Choroid plexus epithelial cell (primary cell): ENCODE data around the gene CST7.
"Not testable (repeated sequence)": the region's sequence is repeated elsewhere in the genome, so short reads cannot be mapped to it uniquely, and the experiment has no call there.

ENCODE experiments used
- DNase-seq: peaks from one replicate; pipeline ENCODE4 v3.0.0-alpha.2; 2010; ENCODE audit warnings: low read depth
- H3K4me3 ChIP-seq: 2 replicates; pipeline ENCODE4 v1.5.1; 2011; ENCODE audit warnings: low read depth, mild to moderate bottlenecking, control low read depth, low read length, moderate library complexity
- TF ChIP-seq, protein P1 (sequence below): conservative IDR thresholded peaks from 2 replicates; pipeline ENCODE4 v1.5.1; 2011; ENCODE audit warnings: low read depth, mild to moderate bottlenecking, control low read depth, inconsistent platforms, low read length, moderate library complexity

Gene CST7

DNA sequence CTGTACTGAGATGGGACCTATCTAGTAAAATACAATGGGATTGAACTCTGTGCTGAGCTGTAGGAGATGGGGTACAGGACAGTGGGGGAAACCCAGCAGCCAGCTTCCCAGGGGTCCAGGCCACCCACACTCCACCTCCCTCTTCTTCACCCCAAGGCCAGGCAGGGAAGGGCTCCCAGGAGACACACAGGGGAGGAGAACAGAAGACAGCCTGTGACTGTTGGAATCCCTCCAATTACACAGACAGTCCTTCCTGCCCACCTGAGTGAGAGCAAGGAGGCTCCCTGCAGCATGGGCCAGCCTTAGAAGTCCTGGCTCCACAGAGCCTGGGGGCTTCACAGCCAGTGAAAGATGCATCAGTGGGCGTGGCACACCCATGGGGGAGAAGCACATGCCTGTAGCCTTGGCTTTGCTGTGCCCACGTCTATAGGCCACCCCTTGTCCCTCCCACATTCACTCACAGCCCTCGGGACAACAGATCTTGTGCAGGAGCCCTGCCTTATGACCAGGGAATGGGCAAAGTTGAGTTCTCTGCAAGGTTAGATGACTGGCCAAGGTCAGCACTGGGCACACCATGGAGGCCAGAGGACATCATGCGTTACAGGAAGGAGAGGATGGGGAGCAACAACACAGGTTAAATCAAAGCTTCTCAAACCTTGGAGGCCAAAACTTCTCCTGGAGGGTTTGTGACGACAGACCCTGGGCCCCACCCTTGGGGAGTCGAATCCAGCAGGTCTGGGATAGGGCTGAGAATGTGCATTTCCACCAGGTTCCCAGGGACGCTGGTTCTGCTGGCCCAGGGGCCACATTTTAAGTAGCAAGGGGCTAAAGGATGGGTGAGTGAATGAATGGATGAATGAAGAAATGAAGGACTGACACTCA is 12.3 kb upstream of the CST7 start:
- no peak overlapping the region for H3K4me3 ChIP-seq
- TF ChIP-seq, protein P1, sequence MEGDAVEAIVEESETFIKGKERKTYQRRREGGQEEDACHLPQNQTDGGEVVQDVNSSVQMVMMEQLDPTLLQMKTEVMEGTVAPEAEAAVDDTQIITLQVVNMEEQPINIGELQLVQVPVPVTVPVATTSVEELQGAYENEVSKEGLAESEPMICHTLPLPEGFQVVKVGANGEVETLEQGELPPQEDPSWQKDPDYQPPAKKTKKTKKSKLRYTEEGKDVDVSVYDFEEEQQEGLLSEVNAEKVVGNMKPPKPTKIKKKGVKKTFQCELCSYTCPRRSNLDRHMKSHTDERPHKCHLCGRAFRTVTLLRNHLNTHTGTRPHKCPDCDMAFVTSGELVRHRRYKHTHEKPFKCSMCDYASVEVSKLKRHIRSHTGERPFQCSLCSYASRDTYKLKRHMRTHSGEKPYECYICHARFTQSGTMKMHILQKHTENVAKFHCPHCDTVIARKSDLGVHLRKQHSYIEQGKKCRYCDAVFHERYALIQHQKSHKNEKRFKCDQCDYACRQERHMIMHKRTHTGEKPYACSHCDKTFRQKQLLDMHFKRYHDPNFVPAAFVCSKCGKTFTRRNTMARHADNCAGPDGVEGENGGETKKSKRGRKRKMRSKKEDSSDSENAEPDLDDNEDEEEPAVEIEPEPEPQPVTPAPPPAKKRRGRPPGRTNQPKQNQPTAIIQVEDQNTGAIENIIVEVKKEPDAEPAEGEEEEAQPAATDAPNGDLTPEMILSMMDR, result no peak
- DNase-seq, result no peak

DNA sequence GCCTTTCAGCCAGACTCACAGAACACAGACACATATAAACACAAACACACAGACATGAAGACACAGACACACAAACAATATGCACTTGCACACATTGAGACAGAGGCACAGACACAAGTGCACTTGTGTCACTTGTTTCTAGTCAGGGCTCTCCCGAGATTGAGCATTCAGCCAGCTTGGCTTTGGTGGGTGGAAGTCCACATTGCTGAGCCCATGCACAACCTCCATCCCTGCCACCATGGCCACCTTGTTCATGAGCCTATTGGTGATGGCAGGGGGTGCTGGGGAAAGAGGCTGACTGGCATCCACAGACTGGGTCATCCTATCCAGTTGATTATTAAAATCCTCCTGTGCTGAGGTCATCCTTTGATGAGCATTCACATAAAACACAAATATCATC is 11.5 kb upstream of the CST7 start:
- TF ChIP-seq, protein P1, result no peak
- no peak for DNase-seq
- no peak overlapping the region for H3K4me3 ChIP-seq

DNA sequence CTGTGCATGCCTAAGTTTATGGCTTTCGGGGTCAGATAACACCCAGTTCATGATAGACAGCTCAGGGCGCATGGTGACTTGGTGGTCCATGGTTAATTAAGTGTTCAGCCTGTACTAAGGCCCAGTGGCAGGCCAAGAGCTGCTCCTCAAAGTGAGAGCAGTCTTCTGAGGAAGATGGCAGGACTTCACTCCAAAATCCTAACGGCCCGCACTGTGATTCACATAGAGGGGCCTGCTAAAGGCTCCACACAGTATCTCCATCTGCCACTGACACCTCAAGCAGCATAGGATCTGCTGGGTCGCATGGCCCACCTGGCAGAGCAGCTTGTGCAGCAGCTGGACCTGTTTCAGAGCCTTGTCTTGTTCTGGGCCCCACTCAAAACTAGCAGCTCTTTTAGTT is 10.6 kb upstream of the CST7 start:
- DNase-seq, result no peak
- TF ChIP-seq, protein P1, result no peak
- H3K4me3 ChIP-seq, result no peak overlapping the region

DNA sequence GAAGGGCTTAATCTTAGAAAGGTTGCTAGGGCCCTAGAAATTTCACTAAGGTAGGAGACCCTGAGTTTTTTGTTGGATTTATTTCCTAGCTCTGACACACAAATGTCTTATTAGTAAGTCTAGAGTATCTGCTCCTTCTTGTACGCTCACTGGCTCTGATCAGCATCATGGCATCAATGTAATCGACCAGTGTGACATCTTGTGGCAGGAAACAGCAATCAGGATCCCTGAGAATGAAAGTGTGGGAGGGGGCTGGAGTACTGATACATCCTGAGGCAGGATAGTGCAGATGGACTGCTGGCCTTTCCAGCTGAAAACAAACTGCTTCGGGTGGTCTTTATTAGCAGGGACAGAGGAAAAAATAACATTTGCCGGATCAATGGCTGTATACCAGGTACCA is 10.0 kb upstream of the CST7 start:
- no peak for DNase-seq
- TF ChIP-seq, protein P1, result no peak
- H3K4me3 ChIP-seq, result no peak overlapping the region

DNA sequence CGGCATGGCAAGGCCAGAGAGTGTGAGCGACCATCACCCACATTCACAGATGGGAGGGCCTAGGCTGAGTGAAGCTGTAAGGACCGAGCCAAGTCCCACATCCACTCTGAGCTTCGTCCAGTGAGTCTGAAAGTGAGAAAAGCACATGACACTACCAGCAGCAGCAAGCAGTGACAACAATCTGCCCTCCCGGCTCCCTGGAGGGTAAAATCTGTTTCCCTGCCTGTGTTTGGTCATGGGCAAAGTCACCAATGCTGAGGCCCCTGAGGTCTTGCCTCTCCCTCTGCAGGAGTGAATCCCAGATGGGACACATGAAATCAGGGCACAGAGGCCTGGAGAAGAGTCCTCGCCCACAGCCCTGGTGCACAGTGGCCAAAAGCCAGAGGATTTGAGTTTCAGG is 6.4 kb upstream of the CST7 start:
- TF ChIP-seq, protein P1, result no peak
- DNase-seq, result no peak
- H3K4me3 ChIP-seq, result no peak overlapping the region

DNA sequence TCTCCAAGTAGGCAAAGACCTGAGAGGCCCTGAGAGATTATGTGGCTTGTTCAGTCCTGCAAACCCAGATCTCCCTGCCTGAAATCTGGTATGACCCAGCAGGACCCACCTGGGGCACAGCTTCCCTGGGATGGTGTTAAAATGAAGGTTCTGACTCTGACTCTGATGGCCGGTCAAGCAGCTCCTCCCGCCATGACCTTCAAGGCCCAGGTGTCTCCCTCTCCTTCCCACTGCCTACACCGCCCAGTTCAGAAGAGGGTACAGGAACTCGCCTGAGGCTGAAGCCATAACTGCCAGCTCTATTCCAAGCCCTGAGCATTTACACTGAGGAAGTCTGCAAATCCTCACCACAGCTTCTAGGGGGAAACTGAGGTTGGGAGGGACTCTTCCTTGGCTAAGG is 5.9 kb upstream of the CST7 start:
- no peak overlapping the region for H3K4me3 ChIP-seq
- TF ChIP-seq, protein P1, result no peak
- DNase-seq, result no peak

DNA sequence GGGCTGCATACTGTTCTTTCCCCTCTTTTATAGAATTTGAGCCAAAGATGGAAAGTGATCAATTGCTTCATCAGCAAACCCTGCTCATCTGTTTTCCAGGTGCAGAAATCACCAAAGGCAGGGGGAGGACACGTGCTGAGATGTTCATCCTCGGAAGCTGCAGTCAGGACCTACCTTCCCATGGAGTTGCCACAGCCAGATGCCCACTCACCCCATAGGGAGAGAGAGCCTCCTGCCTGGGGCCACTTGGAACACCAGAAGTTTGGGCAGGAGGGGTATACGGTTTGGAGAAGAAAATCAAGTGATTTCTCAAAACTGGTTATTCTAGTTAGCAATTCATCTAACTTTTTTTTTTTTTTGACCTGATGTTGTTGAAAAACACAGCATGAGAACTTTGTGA is 5.3 kb upstream of the CST7 start:
- no peak overlapping the region for H3K4me3 ChIP-seq
- no peak for DNase-seq
- TF ChIP-seq, protein P1, result no peak

DNA sequence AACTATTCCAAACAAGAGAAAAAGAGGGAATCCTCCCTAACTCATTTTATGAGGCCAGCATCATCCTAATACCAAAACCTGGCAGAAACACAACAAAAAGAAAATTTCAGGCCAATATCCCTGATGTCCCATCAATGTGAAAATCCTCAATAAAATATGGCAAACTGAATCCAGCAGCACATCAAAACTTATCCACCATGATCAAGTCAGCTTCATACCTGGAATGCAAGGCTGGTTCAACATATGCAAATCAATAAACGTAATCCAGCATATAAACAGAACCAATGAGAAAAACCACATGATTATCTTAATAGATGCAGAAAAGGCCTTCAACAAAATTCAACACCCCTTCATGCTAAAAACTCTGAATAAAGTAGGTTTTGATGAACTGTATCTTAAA is 2.7 kb upstream of the CST7 start:
- not testable (repeated sequence) for H3K4me3 ChIP-seq, DNase-seq

DNA sequence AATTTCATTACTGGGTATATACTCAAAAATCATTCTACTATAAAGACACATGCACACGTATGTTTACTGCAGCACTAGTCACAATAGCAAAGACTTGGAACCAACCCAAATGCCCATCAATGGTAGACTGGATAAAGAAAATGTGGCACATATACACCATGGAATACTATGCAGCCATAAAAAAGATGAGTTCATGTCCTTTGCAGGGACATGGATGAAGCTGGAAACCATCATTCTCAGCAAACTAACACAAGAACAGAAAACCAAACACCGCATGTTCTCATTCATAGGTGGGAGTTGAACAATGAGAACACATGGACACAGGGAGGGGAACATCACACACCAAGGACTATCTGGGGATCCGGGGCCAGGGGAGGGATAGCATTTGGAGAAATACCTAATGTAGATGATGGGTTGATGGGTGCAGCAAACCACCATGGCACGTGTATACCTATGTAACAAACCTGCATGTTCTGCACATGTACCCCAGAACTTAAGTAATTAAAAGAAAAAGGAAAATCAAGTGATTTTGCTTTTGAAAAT is 602 bp upstream of the CST7 start:
- not testable (repeated sequence) for H3K4me3 ChIP-seq

More for the DNA sequence above, 602 bp upstream of the CST7 start:
- not testable (repeated sequence) for DNase-seq
